ENCODE data around the gene CCDC51. TPM values are rescaled to one million over a fixed set of nuclear protein-coding genes. Genes with fewer than 3 reads are reported as not detected.

Gene CCDC51
- total and polyA plus RNA-seq, 2 experiments from 2014 or later = 20.8 to 24.1 TPM

- TF ChIP-seq REST (IDR thresholded peaks at IDR 0.05; ENCODE audit: unreplicated experiment) = no peak
- no peak for TF ChIP-seq ZNF331 (CRISPR knock-in tag; IDR thresholded peaks at IDR 0.05; ENCODE audit: low read depth)
- TF ChIP-seq ETS1 (IDR thresholded peaks at IDR 0.05) = no peak
Measured at GRCh38 chr3:48412375-48413001, 27.4 kb downstream of the CCDC51 start (continued).

GRCh38 chr3:48411606-48412374, 28.1 kb downstream of the CCDC51 start:
- H2AFZ ChIP-seq = no peak overlapping the region
- no peak overlapping the region for H3K4me3 Mint-ChIP-seq
- peaks cover 95% of the 10 kb centered on the region for H3K36me3 Mint-ChIP-seq (ENCODE audit: low read depth)
- no peaks in the 10 kb centered on the region for H3K4me1 Mint-ChIP-seq
- TF ChIP-seq POLR2AphosphoS5 (IDR thresholded peaks at IDR 0.05; ENCODE audit: low read depth) = no peak
- TF ChIP-seq ETS1 (IDR thresholded peaks at IDR 0.05) = no peak
- no peak for TF ChIP-seq NANOG (IDR thresholded peaks at IDR 0.05; ENCODE audit: borderline replicate concordance)
- TF ChIP-seq JUNB (IDR thresholded peaks at IDR 0.05; ENCODE audit: unreplicated experiment) = no peak
- no peak for TF ChIP-seq EZH2phosphoT487 (IDR thresholded peaks at IDR 0.05; ENCODE audit: unreplicated experiment)
- no peak overlapping the region for H3K4me3 ChIP-seq
- DNase-seq (ENCODE audit: low spot score) (no peak), ATAC-seq (no peak)
- H4K20me1 ChIP-seq (replicated peaks; ENCODE audit: insufficient read depth) = no peaks in the 10 kb centered on the region; the same call in 1 of the 2 replicates
- no peak overlapping the region for H3K27ac ChIP-seq (ENCODE audit: low read depth)
- H3K27me3 ChIP-seq (ENCODE audit: insufficient read depth) = no peaks in the 10 kb centered on the region
- H3K27me3 Mint-ChIP-seq (ENCODE audit: insufficient read depth, low read depth, poor library complexity) = peaks cover 26% of the 10 kb centered on the region
- H3K9me2 ChIP-seq (ENCODE audit: insufficient read depth) = no peaks in the 10 kb centered on the region
- H3F3A ChIP-seq (replicated peaks; ENCODE audit: low read depth) = no peaks in the 10 kb centered on the region
- no peak overlapping the region for H3K4me2 ChIP-seq
- no peak overlapping the region for H3K27ac Mint-ChIP-seq
- no peaks in the 10 kb centered on the region for H3K79me2 ChIP-seq (replicated peaks; ENCODE audit: insufficient read depth)
- H3K9me3 Mint-ChIP-seq = no peaks in the 10 kb centered on the region
- no peaks in the 10 kb centered on the region for H3K4me1 ChIP-seq (ENCODE audit: insufficient read depth)
- peaks cover 15% of the 10 kb centered on the region; the same call in 1 of the 2 replicates for H3K36me3 ChIP-seq (ENCODE audit: insufficient read depth)

Measured in GM23338 (cell line).